WERI-Rb-1 (cell line): ENCODE data around the gene SH3TC2.

ENCODE experiments used
- DNase-seq: peaks from one replicate; pipeline ENCODE4 v3.0.0-alpha.2; 2020
- H3K27ac ChIP-seq: fragments of 250-450 bp; sonication (Bioruptor Pico); 2 replicates; pipeline ENCODE4 v1.5.1; 2020; ENCODE audit warnings: mild to moderate bottlenecking, moderate library complexity
- H3K27me3 ChIP-seq: fragments of 250-450 bp; sonication (Bioruptor Pico); 2 replicates; pipeline ENCODE4 v1.5.1; 2021; ENCODE audit warnings: mild to moderate bottlenecking, low read depth, moderate library complexity; ENCODE audit not compliant: insufficient read depth, severe bottlenecking
- H3K36me3 ChIP-seq: fragments of 250-450 bp; sonication (Bioruptor Pico); 2 replicates; pipeline ENCODE4 v1.5.1; 2020; ENCODE audit warnings: mild to moderate bottlenecking, moderate library complexity
- H3K4me3 ChIP-seq: 2 replicates; pipeline ENCODE4 v1.5.1; 2011; ENCODE audit warnings: low read depth, mild to moderate bottlenecking, control low read depth, low read length
- H3K9me3 ChIP-seq: fragments of 250-450 bp; sonication (Bioruptor Pico); 2 replicates; pipeline ENCODE4 v1.5.1; 2021; ENCODE audit warnings: mild to moderate bottlenecking, moderate library complexity; ENCODE audit not compliant: severe bottlenecking
- CTCF ChIP-seq: IDR thresholded peaks from 2 replicates; pipeline ENCODE4 v1.5.1; 2011; ENCODE audit warnings: low read depth, mild to moderate bottlenecking, control low read depth, inconsistent platforms, low read length

Gene SH3TC2

GRCh38 chr5:148996270-148996669 is 66.6 kb downstream of the SH3TC2 start:
- Histone ChIP-seq H3K36me3 (no peaks in the 10 kb centered on the region), H3K4me3 (no peak overlapping the region), H3K27me3 (peaks cover 35% of the 10 kb centered on the region), H3K9me3 (no peaks in the 10 kb centered on the region), H3K27ac (no peak overlapping the region)
- no peak for TF ChIP-seq CTCF
- DNase-seq: no peak

- H3K27me3 ChIP-seq: peaks cover 32% of the 10 kb centered on the region
- no peaks in the 10 kb centered on the region for H3K36me3 ChIP-seq
- no peak for TF ChIP-seq CTCF
- H3K27ac ChIP-seq: no peak overlapping the region
- no peaks in the 10 kb centered on the region for H3K9me3 ChIP-seq
- no peak overlapping the region for H3K4me3 ChIP-seq
- no peak for DNase-seq
These were observed 67.1 kb downstream of the SH3TC2 start for GRCh38 chr5:148995791-148996190.

- TF ChIP-seq CTCF: no peak
- Histone ChIP-seq H3K9me3 (no peaks in the 10 kb centered on the region), H3K4me3 (no peak overlapping the region), H3K27me3 (peaks cover 14% of the 10 kb centered on the region), H3K36me3 (no peaks in the 10 kb centered on the region), H3K27ac (no peak overlapping the region)
- DNase-seq: no peak
These were observed 69.5 kb downstream of the SH3TC2 start for GRCh38 chr5:148993283-148993936.

- no peak for TF ChIP-seq CTCF
- no peak overlapping the region for H3K4me3 ChIP-seq
- peaks cover 9% of the 10 kb centered on the region for H3K27me3 ChIP-seq
- no peaks in the 10 kb centered on the region for H3K36me3 ChIP-seq
- no peak for DNase-seq
- no peaks in the 10 kb centered on the region for H3K9me3 ChIP-seq
- H3K27ac ChIP-seq: no peak overlapping the region
These were observed 70.6 kb downstream of the SH3TC2 start for GRCh38 chr5:148992265-148992664.

- no peak for DNase-seq
- TF ChIP-seq CTCF: no peak
- Histone ChIP-seq H3K9me3 (no peaks in the 10 kb centered on the region), H3K4me3 (no peak overlapping the region), H3K36me3 (no peaks in the 10 kb centered on the region), H3K27ac (no peak overlapping the region), H3K27me3 (peaks cover 5% of the 10 kb centered on the region)
These were observed 71.3 kb downstream of the SH3TC2 start for GRCh38 chr5:148991566-148991965.

- Histone ChIP-seq H3K27ac (no peak overlapping the region), H3K9me3 (no peaks in the 10 kb centered on the region), H3K36me3 (no peaks in the 10 kb centered on the region), H3K4me3 (no peak overlapping the region), H3K27me3 (peaks cover 5% of the 10 kb centered on the region)
- DNase-seq: no peak
- no peak for TF ChIP-seq CTCF
These were observed 72.0 kb downstream of the SH3TC2 start for GRCh38 chr5:148990817-148991216.
